ENCODE measurements around the gene PIP5K1C. TPM values are rescaled to one million over a fixed set of nuclear protein-coding genes. Genes with fewer than 3 reads are reported as not detected.

The PIP5K1C gene
- total and polyA plus RNA-seq, 2 donors (not counting 1 experiment from before 2014, with no cell fraction given): 10.4 to 46.7 TPM

GRCh38 chr19:3586707-3587346 is 113.4 kb downstream of the PIP5K1C start:
- WGBS (ENCODE audit: insufficient coverage): 94% methylated on average over 30 of the region's 31 CpGs
- H3K4me2 ChIP-seq (replicated peaks; ENCODE audit: low read depth, low read length, poor library complexity, severe bottlenecking): no peak overlapping the region
- ChIA-PET CTCF (interaction anchor here (1.0 to 2.0 kb wide), 3 partner anchors 16 to 42 kb away, joined by 3 to 5 read pairs (median 3); no protein-coding TSS in a partner anchor), POLR2A (interaction anchor here (0.7 kb wide), 1 partner anchor 39 kb away, joined by 12 read pairs; no protein-coding TSS in a partner anchor)
- no peak overlapping the region for H3K9ac ChIP-seq (ENCODE audit: low read length)
- H3K27me3 ChIP-seq (replicated peaks in 1 of 4; ENCODE audit: control extremely low read depth in 1 of 4, control insufficient read depth in 3 of 4, insufficient read depth in 4 of 4, low read length in 3 of 4): peaks cover 0 to 13% (median 6%) of the 10 kb centered on the region in 4 experiments
- no peaks in the 10 kb centered on the region for H3K27me3 Mint-ChIP-seq
- H3K27ac Mint-ChIP-seq: no peak overlapping the region
- no peak for ATAC-seq (ENCODE audit: low read depth)
- H4K20me1 ChIP-seq (ENCODE audit: control insufficient read depth, insufficient read depth, low read length, poor library complexity, severe bottlenecking): no peaks in the 10 kb centered on the region
- H3K4me3 ChIP-seq (ENCODE audit: control extremely low read depth in 1 of 5, extremely low read depth in 1 of 5, insufficient read depth in 1 of 5, low read depth in 2 of 5, low read length in 4 of 5): no peak overlapping the region
- no peak overlapping the region for H3K27ac ChIP-seq (ENCODE audit: low read length in 2 of 2)
- no peak for TF ChIP-seq CTCF (IDR thresholded peaks at IDR 0.05)
- TF ChIP-seq EZH2 (IDR thresholded peaks at IDR 0.05; ENCODE audit: borderline replicate concordance, insufficient read depth, low read depth, low read length, poor library complexity, severe bottlenecking): no peak
- peaks cover 0 to 22% (median 0%) of the 10 kb centered on the region in 3 donors for H3K9me3 ChIP-seq (ENCODE audit: control extremely low read depth in 1 of 3, control insufficient read depth in 2 of 3, insufficient read depth in 1 of 3, low read length in 2 of 3)
- no peaks in the 10 kb centered on the region for H3K9me3 Mint-ChIP-seq (ENCODE audit: insufficient read depth)
- DNase-seq: no peak
- no peak overlapping the region for H3K4me3 Mint-ChIP-seq
- H3K4me1 Mint-ChIP-seq: no peaks in the 10 kb centered on the region
- intact Hi-C loops (cut with micrococcal nuclease): loop anchor here (1.0 to 5.0 kb wide), 2 partner anchors 31 to 120 kb away; partner anchors contain the start of gene TJP3
- H3K4me1 ChIP-seq (ENCODE audit: control insufficient read depth in 2 of 2, insufficient read depth in 2 of 2, low read length in 2 of 2): peaks cover 8 to 12% of the 10 kb centered on the region in 2 donors
- no peaks in the 10 kb centered on the region for H3K36me3 ChIP-seq (replicated peaks in 1 of 2; ENCODE audit: control extremely low read depth in 1 of 2, control insufficient read depth in 1 of 2, extremely low read depth in 1 of 2, insufficient read depth in 2 of 2, low read length in 1 of 2)
- H2AFZ ChIP-seq (ENCODE audit: insufficient read depth, low read depth, low read length, poor library complexity, severe bottlenecking): no peak overlapping the region
- H3K79me2 ChIP-seq (ENCODE audit: control insufficient read depth, insufficient read depth, low read length): no peaks in the 10 kb centered on the region

DNA sequence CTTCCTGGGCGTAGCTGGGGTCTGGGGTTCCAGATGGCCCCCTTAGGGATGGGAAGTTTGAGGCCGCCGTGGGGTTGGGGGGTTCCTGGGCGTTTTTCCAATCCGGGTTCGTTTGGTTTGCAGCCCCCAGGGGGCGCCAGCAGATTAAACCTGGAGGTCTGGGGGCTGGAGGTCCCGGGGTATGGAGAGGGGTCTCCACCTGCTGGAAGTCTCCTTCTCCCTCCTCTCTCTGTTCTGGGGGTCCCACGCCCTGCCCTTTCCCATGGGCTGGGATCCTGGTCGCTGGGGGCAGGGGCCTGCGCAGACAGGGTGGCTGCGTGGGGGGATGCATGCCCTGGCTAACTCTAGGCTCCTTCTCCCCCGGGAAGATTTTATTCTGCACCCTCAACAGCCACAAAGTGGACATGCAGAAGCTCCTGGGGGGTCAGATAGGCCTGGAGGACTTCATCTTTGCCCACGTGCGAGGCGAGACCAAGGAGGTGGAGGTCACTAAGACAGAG is 114.1 kb downstream of the PIP5K1C start:
- 59% methylated on average over 10 of the region's 16 CpGs for WGBS (ENCODE audit: insufficient coverage)
- peak overlapping the region; percentile 59 for H3K9ac ChIP-seq (ENCODE audit: low read length)

More for the DNA sequence above, 114.1 kb downstream of the PIP5K1C start:
- Mint-ChIP-seq H3K4me1 (no peaks in the 10 kb centered on the region), H3K9me3 (ENCODE audit: insufficient read depth) (no peaks in the 10 kb centered on the region), H3K27ac (no peak overlapping the region), H3K27me3 (no peaks in the 10 kb centered on the region), H3K4me3 (peak overlapping the region; percentile 66)
- H4K20me1 ChIP-seq (ENCODE audit: control insufficient read depth, insufficient read depth, low read length, poor library complexity, severe bottlenecking): no peaks in the 10 kb centered on the region
- H3K27ac ChIP-seq (ENCODE audit: low read length in 2 of 2): no peak overlapping the region
- DNase-seq (peak; percentile 60), ATAC-seq (ENCODE audit: low read depth) (peak; percentile 36)
- H3K27me3 ChIP-seq (replicated peaks in 1 of 4; ENCODE audit: control extremely low read depth in 1 of 4, control insufficient read depth in 3 of 4, insufficient read depth in 4 of 4, low read length in 3 of 4): peaks cover 0 to 13% (median 6%) of the 10 kb centered on the region in 4 experiments
- H3K4me3 ChIP-seq (ENCODE audit: control extremely low read depth in 1 of 5, extremely low read depth in 1 of 5, insufficient read depth in 1 of 5, low read depth in 2 of 5, low read length in 4 of 5): peak overlapping the region in 4 of 5 experiments; percentile 37 to 51 (median 42)
- peaks cover 8 to 12% of the 10 kb centered on the region in 2 donors for H3K4me1 ChIP-seq (ENCODE audit: control insufficient read depth in 2 of 2, insufficient read depth in 2 of 2, low read length in 2 of 2)
- ChIA-PET POLR2A (interaction anchor here (0.7 kb wide), 1 partner anchor 38 kb away, joined by 12 read pairs; no protein-coding TSS in a partner anchor), CTCF (interaction anchor here (1.0 to 2.2 kb wide), 7 partner anchors 18 to 120 kb away, joined by 3 to 12 read pairs (median 6); partner anchors contain the start of gene MFSD12)
- peaks cover 0 to 18% (median 0%) of the 10 kb centered on the region in 3 donors for H3K9me3 ChIP-seq (ENCODE audit: control extremely low read depth in 1 of 3, control insufficient read depth in 2 of 3, insufficient read depth in 1 of 3, low read length in 2 of 3)
- intact Hi-C loops (cut with micrococcal nuclease): loop anchor here (1.0 to 5.0 kb wide), 2 partner anchors 32 to 121 kb away; partner anchors contain the start of gene TJP3
- peak overlapping the region; percentile 80 for H2AFZ ChIP-seq (ENCODE audit: insufficient read depth, low read depth, low read length, poor library complexity, severe bottlenecking)
- no peaks in the 10 kb centered on the region for H3K36me3 ChIP-seq (replicated peaks in 1 of 2; ENCODE audit: control extremely low read depth in 1 of 2, control insufficient read depth in 1 of 2, extremely low read depth in 1 of 2, insufficient read depth in 2 of 2, low read length in 1 of 2)
- peak overlapping the region; percentile 94 for H3K4me2 ChIP-seq (replicated peaks; ENCODE audit: low read depth, low read length, poor library complexity, severe bottlenecking)
- TF ChIP-seq EZH2 (IDR thresholded peaks at IDR 0.05; ENCODE audit: borderline replicate concordance, insufficient read depth, low read depth, low read length, poor library complexity, severe bottlenecking) (no peak), CTCF (IDR thresholded peaks at IDR 0.05) (peak; percentile 69)
- H3K79me2 ChIP-seq (ENCODE audit: control insufficient read depth, insufficient read depth, low read length): no peaks in the 10 kb centered on the region

Data from B cell (primary cell).